H1 (cell line): ENCODE measurements around the gene EPHA8. TPM values are rescaled to one million over a fixed set of nuclear protein-coding genes. Genes with fewer than 3 reads are reported as not detected.

Experiments used
- BRCA1 ChIP-seq: IDR thresholded peaks from 2 replicates; pipeline ENCODE4 v1.6.1; 2012; ENCODE audit warnings: low read depth, low read length, improper control_type of control experiment
- HDAC2 ChIP-seq, 2 experiments: fragments of 300-600 bp in 1 of 2; sonication (generic) in 1 of 2; IDR thresholded peaks; 2 replicates each; pipeline ENCODE4 v1.6.1; 2011 to 2012; ENCODE audit warnings: low read depth in 2 of 2, low read length in 2 of 2, mild to moderate bottlenecking in 2 of 2, moderate library complexity in 2 of 2, borderline replicate concordance in 1 of 2, inconsistent platforms in 1 of 2
- PHF8 ChIP-seq: fragments of 200-600 bp; sonication (generic); conservative IDR thresholded peaks from 2 replicates; pipeline ENCODE4 v1.7.1; 2012; ENCODE audit warnings: low read depth, mild to moderate bottlenecking, inconsistent platforms, low read length, moderate library complexity
- TEAD4 ChIP-seq: IDR thresholded peaks from 2 replicates; pipeline ENCODE4 v1.6.1; 2012; ENCODE audit warnings: low read depth, low read length, inconsistent platforms, mixed read lengths
- polyA plus RNA-seq, 7 experiments: library from polyadenylated mRNA; depleted of rRNA in 3 of 7; stranded (reverse) in 5 of 7; unstranded in 2 of 7; fragments of >200 nt in 5 of 7; fragments of 200-250 nt in 2 of 7; gene quantifications; 1 replicate in 5 of 7; 2 replicates in 1 of 7; 4 replicates in 1 of 7; pipeline versions ENCODE4 v1.2.1 to v1.2.3, GENCODE V29; 2011 to 2013; ENCODE audit warnings: missing spikeins in 2 of 7, mixed read lengths in 2 of 7
- total RNA-seq: library from RNA; stranded (reverse); fragmentation: NEBNext Ultra II Directional; extraction: Animal tissue kit (Norgen Biotek cat#: 25700); gene quantifications from 2 replicates; pipeline ENCODE4 v1.2.1, GENCODE V29; 2021

EPHA8 gene
- total and polyA plus RNA-seq, 2 of the 8 experiments (the other 6 are each of a cell fraction or from before 2014, with no cell fraction given): 4.0 to 8.4 TPM

DNA sequence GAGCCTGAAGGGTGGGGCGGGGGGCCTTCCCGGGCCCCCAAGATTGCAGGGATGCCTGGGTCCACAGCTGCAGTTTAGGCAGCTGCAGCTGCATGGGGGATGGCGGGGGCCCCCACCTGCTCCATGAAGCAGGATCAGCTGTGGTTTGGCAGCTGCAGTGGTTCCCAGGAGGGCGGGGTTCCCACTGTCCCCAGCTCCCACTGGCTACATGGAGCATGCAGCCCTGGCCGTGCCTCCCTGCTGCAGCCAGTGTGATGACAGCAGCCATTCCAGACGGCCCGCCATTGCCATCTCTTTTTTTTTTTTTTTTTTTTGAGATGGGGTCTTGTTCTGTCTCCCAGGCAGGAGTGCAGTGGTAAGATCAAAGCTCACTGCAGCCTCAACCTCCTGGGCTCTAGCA is 72.1 kb downstream of the EPHA8 start (continued):
- TF ChIP-seq TEAD4 (no peak), PHF8 (no peak), BRCA1 (no peak), HDAC2 (IDR thresholded peaks at IDR 0.05; ENCODE audit: borderline replicate concordance in 1 of 2, low read depth in 2 of 2, low read length in 2 of 2) (no peak)
